Fibroblast of mammary gland (primary cell): ENCODE data around the gene ADAMTS2.
"Not testable (repeated sequence)": the region's sequence is repeated elsewhere in the genome, so short reads cannot be mapped to it uniquely, and the experiment has no call there.

Source experiments
- DNase-seq: peaks from one replicate; pipeline ENCODE4 v3.0.0-alpha.2; 2010; ENCODE audit warnings: low read depth
- H3K4me3 ChIP-seq: 2 replicates; pipeline ENCODE4 v1.5.1; 2011; ENCODE audit warnings: low read depth, mild to moderate bottlenecking, low read length, moderate library complexity; ENCODE audit not compliant: control insufficient read depth
- CTCF ChIP-seq: conservative IDR thresholded peaks from 2 replicates; pipeline ENCODE4 v1.5.1; 2011; ENCODE audit warnings: low read depth, low read length, inconsistent platforms; ENCODE audit not compliant: control insufficient read depth, insufficient read depth

ADAMTS2 gene

GRCh38 chr5:179110528-179110927 is 234.7 kb downstream of the ADAMTS2 start:
- H3K4me3 ChIP-seq = no peak overlapping the region
- DNase-seq = no peak
- TF ChIP-seq CTCF = no peak

- not testable (repeated sequence) for H3K4me3 ChIP-seq, DNase-seq
These were observed 244.0 kb downstream of the ADAMTS2 start for GRCh38 chr5:179101282-179101681.

- TF ChIP-seq CTCF = no peak
- H3K4me3 ChIP-seq = no peak overlapping the region
- no peak for DNase-seq
These were observed 255.8 kb downstream of the ADAMTS2 start for GRCh38 chr5:179089502-179089901.

GRCh38 chr5:179080724-179081123 is 264.5 kb downstream of the ADAMTS2 start:
- no peak for TF ChIP-seq CTCF
- no peak for DNase-seq
- no peak overlapping the region for H3K4me3 ChIP-seq

DNA sequence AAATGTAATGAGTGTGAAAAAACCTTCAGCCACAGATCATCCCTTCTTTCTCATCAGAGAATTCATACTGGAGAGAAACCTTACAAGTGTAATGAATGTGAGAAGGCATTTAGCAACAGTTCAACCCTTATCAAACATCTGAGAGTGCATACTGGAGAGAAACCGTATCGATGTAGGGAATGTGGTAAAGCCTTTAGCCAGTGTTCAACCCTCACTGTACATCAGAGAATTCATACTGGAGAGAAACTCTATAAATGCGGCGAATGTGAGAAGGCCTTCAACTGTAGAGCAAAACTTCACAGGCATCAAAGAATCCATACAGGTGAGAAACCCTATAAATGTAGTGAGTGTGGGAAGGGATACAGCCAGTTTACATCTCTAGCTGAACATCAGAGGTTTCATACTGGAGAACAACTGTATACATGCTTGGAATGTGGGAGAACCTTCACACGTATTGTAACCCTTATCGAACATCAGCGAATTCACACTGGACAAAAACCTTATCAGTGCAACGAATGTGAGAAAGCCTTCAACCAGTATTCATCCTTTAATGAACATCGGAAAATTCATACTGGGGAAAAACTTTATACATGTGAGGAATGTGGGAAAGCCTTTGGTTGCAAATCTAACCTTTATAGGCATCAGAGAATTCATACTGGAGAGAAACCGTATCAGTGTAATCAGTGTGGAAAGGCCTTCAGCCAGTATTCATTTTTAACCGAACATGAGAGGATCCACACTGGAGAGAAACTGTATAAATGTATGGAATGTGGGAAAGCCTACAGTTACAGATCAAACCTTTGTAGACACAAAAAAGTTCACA is 265.9 kb downstream of the ADAMTS2 start:
- DNase-seq = no peak
- H3K4me3 ChIP-seq = no peak overlapping the region
- TF ChIP-seq CTCF = no peak

DNA sequence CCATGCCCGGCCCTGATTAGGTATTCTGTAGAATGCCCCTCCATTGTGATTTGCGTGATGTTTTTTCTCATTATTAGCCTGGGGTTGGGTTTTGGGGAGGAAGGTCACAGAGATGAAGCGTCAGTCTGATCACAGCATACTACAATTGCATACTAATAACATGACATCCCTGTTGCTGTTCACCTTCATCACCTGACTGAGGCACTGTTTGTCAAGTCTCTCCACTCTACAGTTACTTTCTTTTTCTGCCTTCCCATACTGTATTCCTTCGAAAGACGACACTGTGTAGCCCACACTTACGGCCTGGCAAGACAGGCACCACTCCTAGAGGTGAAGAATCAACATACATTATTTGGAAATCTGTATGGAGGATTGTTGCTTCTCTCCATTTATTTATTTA is 279.6 kb downstream of the ADAMTS2 start:
- no peak for DNase-seq
- no peak for TF ChIP-seq CTCF
- H3K4me3 ChIP-seq = no peak overlapping the region

- no peak for TF ChIP-seq CTCF
- peak overlapping the region; percentile 69 for H3K4me3 ChIP-seq
- DNase-seq = no peak
These were observed 284.2 kb downstream of the ADAMTS2 start for GRCh38 chr5:179061025-179061424.
